Head of caudate nucleus (tissue), 42 donors: ENCODE data around the gene ACTRT3.

Experiments
- DNase-seq, 42 donors: peaks; one replicate each; pipeline versions ENCODE4 v3.0.0 to v3.0.0-alpha.2; 2020 to 2021; ENCODE audit warnings: mixed read lengths in 7 of 42
- intact Hi-C: fragments of 100-400 bp; cut with DNase I; formaldehyde crosslinking; loops from one replicate; pipeline ENCODE4 v1.15.0; 2022

The ACTRT3 gene

GRCh38 chr3:169769287-169770181 is at the start of gene ACTRT3:
Gene ACTRT3 (minus strand): TSS chr3:169769561. CDS start chr3:169769520, 41 bp downstream.
- intact Hi-C loops = no loop called here
- DNase-seq = peak; percentile 21 to 80 (median 61)

- no peak for DNase-seq
- intact Hi-C loops = no loop called here
Observed at GRCh38 chr3:169818316-169818715, 49.0 kb upstream of the ACTRT3 start.

DNA sequence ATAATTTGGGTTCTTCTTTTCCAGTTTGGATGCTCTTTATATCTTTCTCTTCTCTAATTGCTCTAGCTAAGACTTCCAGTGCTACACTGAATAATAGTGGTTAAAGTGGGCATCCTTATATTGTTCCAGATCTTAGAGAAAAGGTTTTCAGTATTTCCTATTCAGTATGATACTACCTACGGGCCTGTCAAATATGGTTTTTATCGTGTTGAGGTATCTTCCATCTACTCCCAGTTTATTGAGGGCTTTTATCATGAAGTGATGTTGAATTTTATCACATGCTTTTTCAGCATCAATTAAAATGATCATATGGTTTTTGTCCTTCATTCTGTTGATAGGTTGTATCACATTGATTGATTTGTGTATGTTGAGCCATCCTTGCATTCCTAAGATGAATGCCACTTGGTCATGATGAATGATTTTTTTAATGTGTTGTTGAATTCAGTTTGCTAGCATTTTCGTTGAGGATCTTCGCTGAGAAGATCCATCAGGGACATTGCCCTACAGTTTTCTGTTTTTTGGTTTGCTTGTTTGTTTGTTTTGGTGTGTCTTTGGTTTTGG is 46.3 kb upstream of the ACTRT3 start:
- intact Hi-C loops = no loop called here
- no peak for DNase-seq

DNA sequence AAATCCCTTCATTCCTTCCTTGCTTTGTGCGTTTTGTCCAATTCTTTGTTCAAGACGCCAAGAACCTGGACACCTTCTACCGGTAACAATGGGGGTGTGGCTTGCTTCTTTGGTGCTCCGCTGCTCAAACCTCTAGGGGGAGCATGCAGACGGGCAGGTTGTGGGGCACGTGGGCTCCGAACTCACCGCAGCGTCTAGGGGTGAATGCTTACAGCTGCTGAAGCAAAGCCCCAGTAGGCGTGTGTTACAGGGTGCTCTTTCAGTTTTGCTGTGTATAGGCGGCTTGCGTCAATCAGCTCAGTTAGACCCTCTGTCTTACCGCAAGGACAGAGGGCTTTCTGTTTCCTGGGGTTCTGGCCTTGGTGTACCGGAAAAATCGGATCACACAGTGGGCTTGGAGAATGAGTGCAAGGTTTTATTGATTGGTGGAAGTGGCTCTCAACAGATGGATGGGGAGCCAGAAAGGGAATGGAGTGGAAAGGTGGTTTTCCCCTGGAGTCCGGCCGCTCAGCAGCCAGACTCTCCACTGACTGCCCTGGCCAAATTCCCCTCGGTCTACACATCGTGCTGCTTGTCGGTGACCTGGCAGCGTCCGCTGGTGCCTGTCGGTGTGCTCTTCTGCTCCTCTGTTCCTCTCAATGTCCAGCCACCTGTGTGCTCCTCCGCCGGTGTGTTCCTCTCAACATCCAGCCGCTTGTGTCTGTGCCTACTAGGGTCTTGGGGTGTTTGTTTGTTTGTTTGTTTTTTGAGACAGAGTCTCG is 44.6 kb upstream of the ACTRT3 start:
- DNase-seq = peak in 27 of 42 donors; percentile 11 to 64 (median 26)
- intact Hi-C loops = loop anchor here (5.0 kb wide), 1 partner anchor 153 kb away; the partner anchor contains the start of gene SEC62

DNA sequence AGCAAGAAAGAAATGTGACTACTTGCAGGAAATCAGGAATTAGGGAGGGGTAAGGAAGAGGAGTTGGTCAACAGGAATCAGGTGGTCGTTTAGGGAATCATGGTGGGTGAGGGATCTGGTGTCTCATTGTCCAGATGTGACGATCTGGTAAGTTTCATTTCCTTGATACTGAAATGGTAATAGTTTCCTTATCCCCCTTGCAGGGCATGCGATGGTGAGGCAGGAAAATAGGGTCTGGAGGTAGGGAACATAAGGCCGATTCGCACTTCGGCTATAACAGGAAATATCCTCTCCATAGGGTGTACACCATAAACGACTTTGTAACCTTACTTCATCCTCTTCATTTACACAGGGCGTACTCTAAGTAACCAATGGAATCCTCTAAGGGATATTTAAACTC is 43.9 kb upstream of the ACTRT3 start:
- no peak for DNase-seq
- intact Hi-C loops = loop anchor here (5.0 kb wide), 1 partner anchor 154 kb away; the partner anchor contains the start of gene SEC62

DNA sequence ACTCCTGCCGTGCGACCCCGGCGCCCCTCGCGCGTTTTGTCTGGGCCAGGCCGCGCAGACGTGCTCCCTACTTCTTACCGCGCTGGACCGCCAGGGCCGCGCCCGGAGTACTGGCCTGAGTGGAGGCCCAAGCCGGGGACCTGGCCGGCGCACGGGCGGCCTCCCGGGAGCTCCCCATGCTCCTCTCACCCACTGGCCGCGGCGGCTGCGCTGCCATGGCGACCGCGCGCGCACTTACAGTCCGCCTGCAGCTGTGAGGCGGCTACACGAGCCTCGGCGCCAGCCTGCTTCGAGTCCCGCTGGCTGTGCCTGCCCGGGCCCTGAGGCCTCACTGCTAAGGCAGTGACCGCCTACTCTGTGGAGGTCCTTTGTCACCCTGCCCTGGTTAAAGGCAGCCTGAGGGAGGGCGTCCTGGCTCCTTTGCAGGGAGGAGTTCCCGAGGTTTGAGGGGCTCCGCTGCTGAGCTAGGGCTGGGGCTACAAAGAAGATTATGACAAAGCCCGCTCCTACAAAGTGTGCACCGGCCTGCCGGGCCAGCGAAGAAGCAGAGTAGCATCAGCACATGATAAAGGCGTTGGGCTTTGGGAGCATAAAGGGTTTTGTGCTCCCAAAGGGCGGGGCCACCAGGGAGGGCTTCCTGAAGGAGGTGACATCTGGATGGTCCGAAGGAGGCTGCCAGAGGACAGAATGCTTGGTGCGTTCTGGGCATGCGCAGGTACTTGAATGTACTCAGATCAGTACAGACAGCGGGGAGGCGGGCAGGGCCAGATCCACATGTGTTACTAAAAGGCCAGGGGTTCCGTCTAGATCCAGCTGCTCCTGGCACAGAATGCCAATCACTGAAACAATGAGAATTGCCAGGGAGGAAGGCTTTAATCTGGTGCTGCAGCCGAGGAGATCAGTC is 43.2 kb upstream of the ACTRT3 start, which contains the start of the genes LRRC34 and LRRIQ4:
LRRC34 (minus strand) TSS at position 573 of the 904 bp plus-strand sequence; CDS start at position 217, 356 bp downstream.
LRRIQ4 (plus strand) TSS at position 539 of the 904 bp plus-strand sequence. CDS start 9,052 bp downstream, outside the sequence.
- intact Hi-C loops = loop anchor here (5.0 kb wide), 1 partner anchor 155 kb away; the partner anchor contains the start of gene SEC62
- DNase-seq = peak; percentile 54 to 91 (median 76)

GRCh38 chr3:169811631-169812331 is 42.4 kb upstream of the ACTRT3 start:
- DNase-seq = peak in 39 of 42 donors; percentile 6 to 79 (median 41)
- intact Hi-C loops = loop anchor here (5.0 kb wide), 1 partner anchor 156 kb away; the partner anchor contains the start of gene SEC62

DNA sequence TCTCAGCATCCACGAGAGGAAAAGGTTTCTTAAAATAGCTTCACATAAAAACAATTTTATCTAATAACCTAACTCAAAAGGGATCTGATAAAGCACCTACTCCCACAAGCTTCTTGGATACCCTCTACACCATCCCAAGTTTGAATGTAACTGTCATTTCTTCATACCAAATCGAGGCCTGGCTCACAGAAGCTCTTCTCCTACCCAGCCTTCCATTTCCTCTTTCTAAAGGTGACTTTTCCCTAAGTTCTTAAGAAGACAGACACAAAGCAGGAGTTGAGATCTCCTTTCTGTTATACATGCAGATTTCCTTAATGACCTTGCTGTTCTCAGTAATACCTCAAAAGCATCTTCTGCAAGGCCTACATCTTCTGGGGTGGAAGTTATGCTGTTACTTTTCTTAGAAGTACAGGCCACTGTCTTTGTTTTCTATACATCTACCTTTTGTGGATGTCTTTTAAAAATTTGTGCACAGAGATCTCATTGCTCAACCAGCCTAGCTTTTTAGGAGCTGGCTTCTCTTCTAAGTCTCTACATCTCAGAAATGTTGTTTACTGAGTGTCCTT is 40.0 kb upstream of the ACTRT3 start:
- no peak for DNase-seq
- intact Hi-C loops = no loop called here

GRCh38 chr3:169804681-169805080 is 35.3 kb upstream of the ACTRT3 start:
- intact Hi-C loops = no loop called here
- DNase-seq = no peak

DNA sequence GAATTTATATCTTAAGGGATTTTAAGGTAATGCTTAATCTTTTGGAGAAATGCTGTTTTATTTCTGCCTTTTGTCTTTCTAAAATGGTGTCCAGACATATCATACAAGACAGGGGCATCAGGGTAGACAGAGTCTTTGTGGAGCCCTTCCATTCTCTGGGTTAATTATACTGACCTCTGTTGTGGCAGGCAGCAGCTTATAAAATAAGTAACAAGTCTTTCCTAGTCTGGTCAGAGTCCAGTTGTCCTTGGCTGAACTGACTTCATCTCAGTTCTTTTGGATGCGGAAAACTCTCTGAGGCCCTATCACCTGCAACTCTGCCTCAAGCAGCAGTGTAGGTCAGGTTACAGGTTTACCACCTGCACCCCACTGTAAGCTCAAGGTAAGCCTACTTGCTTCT is 23.0 kb upstream of the ACTRT3 start:
- no peak for DNase-seq
- intact Hi-C loops = no loop called here

GRCh38 chr3:169790687-169791429 is 21.5 kb upstream of the ACTRT3 start:
- DNase-seq = no peak
- intact Hi-C loops = no loop called here

- intact Hi-C loops = no loop called here
- no peak for DNase-seq
Observed at GRCh38 chr3:169790219-169790618, 20.9 kb upstream of the ACTRT3 start.

- intact Hi-C loops = no loop called here
- DNase-seq = no peak
Observed at GRCh38 chr3:169787791-169788190, 18.4 kb upstream of the ACTRT3 start.

DNA sequence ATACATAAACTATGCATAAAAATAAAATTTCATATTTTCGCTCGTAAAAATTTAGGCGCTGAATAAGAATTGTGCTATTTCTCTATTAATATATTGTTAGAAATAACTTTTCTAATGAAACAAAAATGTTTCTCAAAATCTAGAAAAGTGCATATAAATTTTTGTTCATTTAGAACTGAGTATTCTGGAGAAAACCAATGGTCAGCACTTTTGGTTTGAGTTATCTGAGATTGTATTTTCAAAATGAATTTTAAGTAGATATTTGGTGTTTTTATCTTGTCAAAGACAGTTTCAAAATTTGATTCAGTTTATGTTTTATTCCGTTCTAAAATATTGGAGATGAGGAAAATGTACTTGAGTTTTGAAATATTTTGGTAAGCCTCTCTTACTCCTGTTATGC is 17.8 kb upstream of the ACTRT3 start:
- intact Hi-C loops = no loop called here
- no peak for DNase-seq

DNA sequence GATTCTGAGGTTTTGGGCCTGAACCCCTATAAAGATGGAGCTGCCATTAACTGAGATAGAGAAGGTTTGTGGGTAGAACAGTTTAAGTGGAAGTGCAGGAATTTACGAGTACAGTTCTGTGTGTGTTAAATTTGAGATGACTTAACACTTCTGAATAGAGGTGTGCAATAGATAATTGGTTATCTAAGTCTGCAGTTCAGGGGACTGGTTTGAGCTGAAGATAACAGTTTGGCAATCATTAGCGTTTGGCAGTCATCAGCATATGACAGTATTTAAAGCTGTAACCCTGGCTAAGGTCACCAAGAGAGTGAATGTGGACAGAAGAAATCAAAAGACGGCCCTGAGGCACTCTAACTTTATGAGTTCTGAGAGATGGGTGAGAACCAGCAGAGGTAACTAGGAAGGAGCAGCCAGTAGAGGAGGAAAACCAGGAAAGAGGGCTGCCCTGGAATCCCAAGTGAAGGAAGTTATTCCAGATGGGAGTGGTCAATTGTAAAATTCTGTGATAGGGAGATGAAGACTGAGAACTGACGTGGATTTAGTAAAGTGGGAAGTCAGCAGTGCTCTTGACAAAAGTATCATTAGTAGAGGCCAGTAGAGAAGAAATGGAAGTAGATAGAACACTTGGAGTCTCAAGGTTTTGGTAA is 12.0 kb upstream of the ACTRT3 start:
- intact Hi-C loops = no loop called here
- no peak for DNase-seq

- intact Hi-C loops = no loop called here
Observed at GRCh38 chr3:169780742-169781141, 11.4 kb upstream of the ACTRT3 start.

More at GRCh38 chr3:169780742-169781141, 11.4 kb upstream of the ACTRT3 start:
- DNase-seq = no peak
